Measurements from ENCODE around the gene PCCA.
A peak's percentile ranks its signal among the peaks of the same experiment; 100 is the strongest.
"Not testable (repeated sequence)": the region's sequence is repeated elsewhere in the genome, so short reads cannot be mapped to it uniquely, and the experiment has no call there.

PCCA gene

GRCh38 chr13:100364591-100364990 lies 275.7 kb downstream of the PCCA start:
- no peak for DNase-seq

DNA sequence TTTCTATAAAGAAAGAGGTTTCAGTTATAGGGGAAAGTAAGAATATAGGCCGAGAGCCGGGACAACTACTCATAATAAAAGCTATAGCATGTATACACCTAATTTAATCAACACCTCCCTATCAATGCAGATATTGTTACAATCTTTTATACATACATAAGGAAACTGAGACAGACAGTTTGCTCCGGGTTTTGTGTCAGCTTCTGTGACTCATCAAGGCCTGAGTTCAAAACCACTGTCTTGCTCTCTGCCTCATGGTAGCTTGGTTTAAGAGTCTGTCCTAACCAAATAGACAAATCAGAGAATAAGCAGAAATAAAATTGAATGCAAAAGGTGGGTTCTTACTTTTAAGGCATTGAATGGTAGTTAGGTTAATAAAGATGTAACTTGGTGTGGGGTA lies 276.8 kb downstream of the PCCA start:
- DNase-seq = no peak

- no peak for DNase-seq
Measured at GRCh38 chr13:100378533-100378932, 289.6 kb downstream of the PCCA start.

GRCh38 chr13:100381595-100382224 lies 292.8 kb downstream of the PCCA start:
- DNase-seq = no peak

DNA sequence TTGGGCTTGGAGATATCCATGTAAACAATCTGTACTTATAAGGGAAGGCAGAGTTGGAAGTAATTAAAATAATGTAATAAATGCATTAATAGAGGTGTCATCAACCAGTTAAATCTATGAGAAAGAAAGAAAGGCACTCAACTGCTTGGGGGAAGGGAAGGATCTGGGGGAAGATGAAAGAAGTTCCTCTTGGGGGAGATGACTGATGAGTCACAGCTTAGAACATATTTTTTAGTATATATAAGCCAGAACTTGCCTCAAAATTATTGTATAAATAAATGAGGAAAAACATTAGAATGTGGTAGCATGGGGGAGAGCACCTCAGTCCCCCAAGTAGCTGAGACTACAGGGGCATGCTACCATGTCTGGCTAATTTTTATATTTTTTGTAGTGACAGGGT lies 293.9 kb downstream of the PCCA start:
- peak; percentile 47 for DNase-seq

DNA sequence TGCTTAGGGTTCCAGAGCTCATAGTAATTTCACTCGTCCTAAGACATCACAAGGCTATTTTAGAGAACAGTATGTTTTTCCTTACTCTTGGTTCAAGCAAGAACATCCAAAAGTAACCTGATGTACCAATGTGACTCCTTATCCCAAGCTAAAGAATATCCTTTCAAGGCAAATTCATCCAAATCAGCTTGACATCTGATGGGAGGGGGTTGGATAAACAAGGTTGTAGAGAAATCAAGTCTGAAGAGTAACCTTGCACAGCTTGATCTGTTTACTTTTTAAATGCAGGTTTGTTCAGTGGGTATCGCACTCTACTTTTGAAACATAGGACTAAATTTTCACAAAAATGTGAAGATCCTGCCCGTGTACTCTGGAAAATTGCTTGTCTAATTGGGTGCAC lies 298.5 kb downstream of the PCCA start:
- DNase-seq = no peak

DNA sequence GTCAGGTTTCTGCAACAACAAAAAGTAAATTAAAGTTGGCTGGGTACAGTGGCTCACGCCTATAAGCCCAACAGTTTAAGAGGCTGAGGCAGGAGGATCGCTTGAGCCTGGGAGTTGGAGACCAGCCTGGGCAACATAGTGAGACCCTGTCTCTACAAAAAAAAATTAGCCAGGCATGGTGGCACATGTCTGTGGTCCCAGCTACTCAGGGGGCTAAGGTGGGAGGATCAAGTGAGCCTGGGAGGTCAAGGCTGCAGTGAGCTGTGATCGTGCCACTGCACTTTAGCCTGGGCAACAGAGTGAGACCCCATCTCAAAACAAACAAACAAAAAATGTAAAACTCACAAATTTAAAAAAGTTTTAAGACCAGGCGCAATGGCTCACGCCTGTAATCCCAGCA lies 299.3 kb downstream of the PCCA start:
- DNase-seq = not testable (repeated sequence)

DNA sequence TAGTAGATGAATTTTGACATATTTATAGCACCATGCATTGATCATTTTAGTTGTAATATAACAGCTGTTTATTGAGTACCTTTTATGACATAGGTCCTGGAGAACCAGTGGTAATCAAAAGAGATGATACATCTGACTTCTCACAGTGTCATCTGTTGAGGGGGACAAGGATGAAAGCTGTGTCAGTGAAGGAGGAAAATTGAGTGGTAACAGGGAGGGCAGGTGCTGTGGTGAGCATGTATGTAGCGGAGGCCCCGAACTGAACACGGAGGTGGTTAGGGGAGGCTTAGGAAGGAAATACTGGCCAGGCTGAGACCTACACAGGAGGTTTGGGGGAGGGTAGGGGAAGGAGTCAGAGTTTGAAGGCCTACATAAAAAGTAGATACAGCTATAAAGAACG lies 300.0 kb downstream of the PCCA start:
- DNase-seq = no peak

DNA sequence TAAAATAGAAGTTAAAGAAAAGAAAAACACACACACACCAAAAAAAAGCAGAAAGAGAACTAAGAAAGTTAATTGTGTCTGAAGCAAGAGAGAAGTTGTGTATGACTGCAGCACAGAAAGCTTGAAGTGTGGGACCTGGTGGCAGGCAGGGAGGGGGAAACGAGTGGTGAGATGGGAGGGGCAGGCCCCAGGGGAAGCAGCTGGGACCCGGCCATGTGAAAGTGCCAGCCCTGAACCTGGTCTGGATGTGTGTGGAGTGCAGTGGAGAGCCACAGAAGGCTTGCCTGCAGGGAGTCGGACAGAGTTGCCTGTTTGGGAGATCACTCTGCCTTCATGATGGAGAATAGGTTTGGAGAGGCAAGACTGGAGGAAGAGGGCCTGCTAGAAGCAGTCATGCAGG lies 300.7 kb downstream of the PCCA start:
- no peak for DNase-seq

- DNase-seq = peak; percentile 95
Measured at GRCh38 chr13:100392709-100393630, 304.1 kb downstream of the PCCA start.

- no peak for DNase-seq
Measured at GRCh38 chr13:100394005-100394695, 305.3 kb downstream of the PCCA start.

- DNase-seq = no peak
Measured at GRCh38 chr13:100395698-100396373, 306.9 kb downstream of the PCCA start.

GRCh38 chr13:100396776-100397175 lies 307.9 kb downstream of the PCCA start:
- DNase-seq = no peak

- DNase-seq = no peak
Measured at GRCh38 chr13:100397627-100398026, 308.7 kb downstream of the PCCA start.

GRCh38 chr13:100398360-100398759 lies 309.5 kb downstream of the PCCA start:
- no peak for DNase-seq

- no peak for DNase-seq
Measured at GRCh38 chr13:100399455-100399854, 310.6 kb downstream of the PCCA start.

GRCh38 chr13:100403675-100404074 lies 314.8 kb downstream of the PCCA start:
- no peak for DNase-seq

- no peak for DNase-seq
Measured at GRCh38 chr13:100409132-100409531, 320.2 kb downstream of the PCCA start.

DNA sequence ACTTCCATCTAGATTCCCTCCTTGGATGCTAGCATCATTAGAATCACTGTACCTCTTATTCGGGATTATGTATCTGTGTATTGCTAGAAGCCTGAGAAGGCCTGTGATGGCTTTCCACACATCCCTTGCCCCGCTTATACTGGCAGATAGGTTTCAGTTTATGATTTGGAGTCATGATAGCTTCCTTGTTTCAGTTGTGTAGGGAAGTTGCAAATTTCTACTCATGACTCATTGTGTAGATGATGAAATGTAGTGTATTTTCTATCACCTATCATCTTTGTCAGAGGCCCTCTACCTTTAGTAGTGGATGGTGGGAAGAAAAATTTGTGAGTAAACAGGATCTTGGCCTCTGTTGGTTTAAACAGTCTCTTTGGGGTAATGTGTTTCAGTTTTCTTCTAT lies 334.5 kb downstream of the PCCA start:
- peak; percentile 81 for DNase-seq

DNA sequence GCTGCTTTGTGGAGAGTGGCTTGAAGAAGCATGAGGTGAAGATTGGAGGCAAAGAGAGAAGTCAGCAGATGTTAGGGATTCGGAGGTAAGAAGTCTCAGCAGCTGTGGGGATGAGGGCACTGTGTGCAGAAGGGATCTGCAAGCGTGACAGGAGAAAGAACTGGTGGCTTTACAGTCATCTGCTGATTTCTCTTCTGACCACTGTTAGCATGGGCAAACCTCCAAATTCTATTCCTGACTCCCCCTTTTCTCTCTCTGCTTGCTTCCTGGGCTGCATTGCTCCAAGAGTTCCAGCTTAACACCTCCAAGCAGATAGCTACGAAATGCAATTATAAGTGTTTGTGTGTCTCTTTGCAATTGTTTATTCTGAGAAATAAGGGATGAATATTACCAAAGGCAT lies 340.1 kb downstream of the PCCA start:
- no peak for DNase-seq

DNA sequence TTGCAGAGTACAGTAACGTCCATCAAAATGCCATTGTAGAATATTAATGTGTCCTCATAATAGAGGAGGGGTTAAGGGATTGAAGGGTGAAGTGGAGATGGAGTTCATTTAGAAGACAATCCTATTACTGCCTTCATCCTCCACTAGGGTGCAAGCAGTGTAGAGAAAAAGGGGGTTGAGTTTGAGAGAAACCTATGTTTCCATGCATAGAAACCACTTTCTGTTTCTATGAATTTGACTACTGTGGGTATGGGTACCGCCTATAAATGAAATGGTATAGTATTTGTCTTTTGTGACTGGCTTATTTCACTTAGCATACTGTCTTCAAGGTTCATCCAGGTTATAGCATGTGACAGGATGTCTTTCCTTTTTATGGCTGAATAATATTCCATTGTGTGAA lies 343.7 kb downstream of the PCCA start:
- DNase-seq = no peak

GRCh38 chr13:100433475-100433874 lies 344.6 kb downstream of the PCCA start:
- DNase-seq = no peak

Measured in suppressor macrophage treated with lipopolysaccharide for 4 hours (primary cell).